Esophagus squamous epithelium (tissue), 5 donors: ENCODE measurements around the gene SPRED3. TPM values are rescaled to one million over a fixed set of nuclear protein-coding genes. Genes with fewer than 3 reads are reported as not detected.

Experiments used
- DNase-seq: peaks from one replicate; lab custom pipeline; 2025; lab: John Stamatoyannopoulos, UW
- H3K27ac ChIP-seq, 4 donors: fragments of 200-600 bp; sonication (generic); one replicate each; pipeline ENCODE4 v1.5.1; 2016 to 2019; ENCODE audit warnings: mild to moderate bottlenecking in 1 of 4
- H3K27me3 ChIP-seq, 4 donors: fragments of 200-600 bp; sonication (generic); 1 replicate in 3 of 4; 2 replicates in 1 of 4; pipeline versions ENCODE4 v1.5.1 to v1.6.0; 2017 to 2021; ENCODE audit warnings: antibody characterized with exemption in 1 of 4
- H3K36me3 ChIP-seq, 3 donors: fragments of 200-600 bp; sonication (generic); one replicate each; pipeline ENCODE4 v1.5.1; 2016 to 2019
- H3K4me1 ChIP-seq, 3 donors: fragments of 200-600 bp; sonication (generic); one replicate each; pipeline ENCODE4 v1.5.1; 2017 to 2019
- H3K4me3 ChIP-seq, 4 donors: fragments of 200-600 bp; sonication (generic); 1 replicate in 3 of 4; 2 replicates in 1 of 4; pipeline ENCODE4 v1.5.1; 2016 to 2019; ENCODE audit warnings: mild to moderate bottlenecking in 2 of 4, moderate library complexity in 1 of 4
- H3K9me3 ChIP-seq, 3 donors: fragments of 200-600 bp; sonication (generic); one replicate each; pipeline ENCODE4 v1.5.1; 2016 to 2019
- POLR2A ChIP-seq, 4 donors: fragments of 450-650 bp; IDR thresholded peaks; one replicate each; pipeline ENCODE4 v1.6.1; 2017; ENCODE audit warnings: antibody characterized with exemption in 4 of 4, mild to moderate bottlenecking in 4 of 4, moderate library complexity in 3 of 4
- WGBS, 2 donors: methylation state at CpG; one replicate each; pipeline ENCODE4 v1.1.5; 2018; 5-methylcytosine and 5-hydroxymethylcytosine counted together
- intact Hi-C: fragments of 100-400 bp; cut with DNase I; formaldehyde crosslinking; loops from one replicate; pipeline ENCODE4 v1.15.0; 2022
- total RNA-seq, 4 donors: library from RNA; depleted of rRNA; stranded (reverse); fragments of >200 nt; gene quantifications; one replicate each; pipeline ENCODE4 v1.1.0, GENCODE V29; 2016
- TF ChIP-seq, protein P1 (sequence below), 6 experiments: fragments of 450-650 bp in 4 of 6; fragments of 200-600 bp in 2 of 6; sonication (generic) in 2 of 6; IDR thresholded peaks; one replicate each; pipeline ENCODE4 v1.5.1; 2016 to 2019; ENCODE audit warnings: antibody characterized with exemption in 6 of 6, mild to moderate bottlenecking in 4 of 6, moderate library complexity in 4 of 6
- donor health status: DM: yes; HTN: yes; CAD: no.

The SPRED3 gene
- total RNA-seq, 4 donors from 2014 or later, result 0.15 to 0.38 (median 0.35) TPM; not detected in 1

DNA sequence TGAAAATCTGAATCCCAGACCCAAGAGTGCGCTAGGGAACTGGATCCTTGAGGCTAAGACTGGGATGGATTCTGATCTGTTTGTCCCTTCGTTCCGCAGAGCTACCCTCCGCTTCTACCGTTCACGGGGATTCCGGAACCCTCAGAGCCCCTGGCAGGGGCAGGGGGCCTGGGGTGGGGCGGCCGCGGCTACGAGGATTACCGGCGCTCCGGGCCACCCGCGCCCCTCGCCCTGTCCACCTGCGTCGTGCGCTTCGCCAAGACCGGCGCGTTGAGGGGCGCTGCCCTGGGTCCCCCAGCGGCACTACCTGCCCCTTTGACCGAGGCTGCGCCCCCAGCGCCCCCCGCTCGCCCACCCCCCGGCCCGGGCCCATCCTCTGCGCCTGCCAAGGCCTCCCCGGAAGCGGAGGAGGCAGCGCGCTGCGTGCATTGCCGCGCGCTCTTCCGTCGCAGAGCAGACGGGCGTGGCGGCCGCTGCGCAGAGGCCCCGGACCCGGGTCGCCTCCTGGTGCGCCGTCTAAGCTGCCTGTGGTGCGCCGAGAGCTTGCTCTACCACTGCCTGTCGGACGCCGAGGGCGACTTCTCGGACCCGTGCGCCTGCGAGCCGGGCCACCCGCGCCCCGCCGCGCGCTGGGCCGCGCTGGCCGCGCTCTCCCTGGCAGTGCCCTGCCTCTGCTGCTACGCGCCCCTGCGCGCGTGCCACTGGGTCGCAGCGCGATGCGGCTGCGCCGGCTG, 7.1 kb downstream of the SPRED3 start:
- Histone ChIP-seq H3K4me1 (peaks cover 4 to 25% (median 4%) of the 10 kb centered on the region in 3 donors), H3K27ac (peak overlapping the region in 3 of 4 donors; percentile 12 to 55 (median 38)), H3K27me3 (peaks cover 0 to 73% (median 2%) of the 10 kb centered on the region in 4 donors), H3K9me3 (no peaks in the 10 kb centered on the region), H3K4me3 (peak overlapping the region; percentile 30 to 60 (median 42)), H3K36me3 (no peaks in the 10 kb centered on the region)
- DNase-seq, result no peak
- intact Hi-C loops, result no loop called here
- 23 to 29% methylated on average over 13 to 26 of the region's 86 CpGs for WGBS, 2 donors
- TF ChIP-seq, protein P1, sequence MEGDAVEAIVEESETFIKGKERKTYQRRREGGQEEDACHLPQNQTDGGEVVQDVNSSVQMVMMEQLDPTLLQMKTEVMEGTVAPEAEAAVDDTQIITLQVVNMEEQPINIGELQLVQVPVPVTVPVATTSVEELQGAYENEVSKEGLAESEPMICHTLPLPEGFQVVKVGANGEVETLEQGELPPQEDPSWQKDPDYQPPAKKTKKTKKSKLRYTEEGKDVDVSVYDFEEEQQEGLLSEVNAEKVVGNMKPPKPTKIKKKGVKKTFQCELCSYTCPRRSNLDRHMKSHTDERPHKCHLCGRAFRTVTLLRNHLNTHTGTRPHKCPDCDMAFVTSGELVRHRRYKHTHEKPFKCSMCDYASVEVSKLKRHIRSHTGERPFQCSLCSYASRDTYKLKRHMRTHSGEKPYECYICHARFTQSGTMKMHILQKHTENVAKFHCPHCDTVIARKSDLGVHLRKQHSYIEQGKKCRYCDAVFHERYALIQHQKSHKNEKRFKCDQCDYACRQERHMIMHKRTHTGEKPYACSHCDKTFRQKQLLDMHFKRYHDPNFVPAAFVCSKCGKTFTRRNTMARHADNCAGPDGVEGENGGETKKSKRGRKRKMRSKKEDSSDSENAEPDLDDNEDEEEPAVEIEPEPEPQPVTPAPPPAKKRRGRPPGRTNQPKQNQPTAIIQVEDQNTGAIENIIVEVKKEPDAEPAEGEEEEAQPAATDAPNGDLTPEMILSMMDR (IDR thresholded peaks at IDR 0.05), result no peak
- TF ChIP-seq POLR2A (IDR thresholded peaks at IDR 0.05), result peak in 1 of 4 donors; percentile 32

DNA sequence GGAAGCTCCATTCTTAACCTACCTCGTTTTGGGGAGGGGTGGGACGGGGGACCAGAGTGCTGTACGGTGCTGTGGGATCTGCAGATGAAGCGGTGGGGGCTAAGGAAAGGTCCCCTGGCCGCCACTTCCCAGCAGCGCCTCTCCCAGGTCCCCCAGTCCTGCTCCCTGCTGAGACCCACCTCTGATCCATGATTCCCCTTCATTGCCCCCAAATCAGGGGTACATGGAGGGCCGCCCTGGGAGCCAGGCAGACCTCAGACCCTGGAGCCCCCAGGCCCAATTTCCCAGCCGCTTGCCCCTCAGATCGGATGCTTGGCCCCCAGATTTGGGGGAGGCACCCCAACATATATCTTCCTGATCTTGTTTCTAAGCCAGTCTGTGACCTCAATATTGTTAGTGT, 10.6 kb downstream of the SPRED3 start:
- Histone ChIP-seq H3K36me3 (no peaks in the 10 kb centered on the region), H3K4me1 (peaks cover 7 to 36% (median 14%) of the 10 kb centered on the region in 3 donors), H3K27me3 (peaks cover 0 to 69% (median 2%) of the 10 kb centered on the region in 4 donors), H3K9me3 (no peaks in the 10 kb centered on the region), H3K4me3 (no peak overlapping the region), H3K27ac (no peak overlapping the region)
- WGBS, 2 donors, result 62 to 82% methylated on average over 4 to 5 of the region's 9 CpGs
- intact Hi-C loops, result no loop called here
- TF ChIP-seq, protein P1 (IDR thresholded peaks at IDR 0.05), result no peak
- no peak for TF ChIP-seq POLR2A (IDR thresholded peaks at IDR 0.05)
- no peak for DNase-seq

DNA sequence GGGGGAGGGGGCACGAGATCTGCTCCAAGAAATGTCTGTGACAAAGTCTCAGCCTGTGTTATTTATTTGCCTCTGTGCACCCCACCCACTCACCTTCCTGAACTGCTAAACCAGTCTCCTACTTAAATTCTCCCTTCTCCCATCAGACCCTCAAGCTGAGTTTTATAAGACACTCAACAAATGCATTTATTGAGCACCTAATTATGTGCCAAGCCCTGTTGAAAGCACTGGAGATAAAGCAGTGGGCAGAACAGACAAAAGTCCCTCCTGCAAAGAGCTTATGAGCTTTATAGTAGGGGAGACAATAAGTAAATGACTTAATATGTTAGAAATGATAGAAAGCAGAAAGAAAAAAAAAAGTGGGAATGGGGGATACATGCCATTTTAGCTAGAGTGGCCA, 11.0 kb downstream of the SPRED3 start:
- DNase-seq, result no peak
- H3K36me3 ChIP-seq, result no peaks in the 10 kb centered on the region
- H3K27ac ChIP-seq, result no peak overlapping the region
- H3K27me3 ChIP-seq, result peaks cover 0 to 64% (median 2%) of the 10 kb centered on the region in 4 donors
- H3K9me3 ChIP-seq, result no peaks in the 10 kb centered on the region
- H3K4me3 ChIP-seq, result no peak overlapping the region
- WGBS, 2 donors, result 56 to 60% methylated on average over 1 of the region's 1 CpG
- H3K4me1 ChIP-seq, result peaks cover 8 to 36% (median 16%) of the 10 kb centered on the region in 3 donors
- TF ChIP-seq POLR2A (IDR thresholded peaks at IDR 0.05), result no peak
- TF ChIP-seq, protein P1 (IDR thresholded peaks at IDR 0.05), result no peak
- intact Hi-C loops, result no loop called here

DNA sequence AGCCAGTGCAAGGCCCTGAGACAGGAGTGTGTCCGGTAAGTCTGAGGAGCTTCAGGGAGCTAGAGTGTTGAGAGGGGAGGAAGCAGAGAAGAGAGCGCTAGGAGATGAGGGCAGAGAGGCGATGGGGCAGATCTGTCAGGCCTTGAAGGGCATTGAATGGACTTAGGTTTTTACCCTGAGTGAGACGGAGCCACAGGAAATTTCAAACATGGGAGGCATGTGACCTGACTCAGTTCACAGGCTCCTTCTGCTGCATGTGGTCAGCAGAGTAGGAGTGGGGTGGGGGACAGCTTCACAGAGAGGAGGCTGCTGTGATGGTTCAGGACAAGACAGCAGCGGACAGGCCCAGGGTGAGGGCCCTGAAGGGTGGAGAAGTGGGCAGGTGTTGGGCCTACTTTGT, 11.9 kb downstream of the SPRED3 start:
- no peak overlapping the region for H3K4me3 ChIP-seq
- H3K9me3 ChIP-seq, result no peaks in the 10 kb centered on the region
- TF ChIP-seq, protein P1 (IDR thresholded peaks at IDR 0.05), result no peak
- no peak for TF ChIP-seq POLR2A (IDR thresholded peaks at IDR 0.05)
- peaks cover 0 to 56% (median 2%) of the 10 kb centered on the region in 4 donors for H3K27me3 ChIP-seq
- peaks cover 5 to 32% (median 15%) of the 10 kb centered on the region in 3 donors for H3K4me1 ChIP-seq
- H3K36me3 ChIP-seq, result peaks cover 0 to 7% (median 5%) of the 10 kb centered on the region in 3 donors
- intact Hi-C loops, result no loop called here
- WGBS, 2 donors, result 69 to 80% methylated on average over 5 of the region's 5 CpGs
- no peak overlapping the region for H3K27ac ChIP-seq
- DNase-seq, result no peak

DNA sequence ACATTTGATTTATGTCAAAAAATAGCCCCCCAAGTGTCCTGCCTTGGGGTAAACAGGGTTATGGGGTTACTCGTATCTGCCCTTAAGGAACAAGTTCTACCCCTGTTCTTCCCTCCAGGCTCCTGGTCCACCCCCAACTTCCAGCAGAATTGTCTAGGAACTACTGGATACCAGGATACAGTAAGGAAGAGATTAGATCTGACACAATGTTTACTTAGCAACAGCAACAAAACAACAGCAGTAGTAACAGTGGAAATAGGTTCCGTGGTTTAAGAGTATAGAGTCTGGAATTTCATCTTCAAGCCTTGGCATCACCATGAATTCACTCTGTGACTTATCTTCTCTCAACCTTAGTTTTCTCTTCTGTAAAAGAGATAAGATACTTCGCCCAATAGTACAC, 12.7 kb downstream of the SPRED3 start:
- H3K27ac ChIP-seq, result no peak overlapping the region
- no peaks in the 10 kb centered on the region for H3K9me3 ChIP-seq
- intact Hi-C loops, result no loop called here
- no peak for DNase-seq
- TF ChIP-seq, protein P1 (IDR thresholded peaks at IDR 0.05), result no peak
- TF ChIP-seq POLR2A (IDR thresholded peaks at IDR 0.05), result no peak
- WGBS, 2 donors, result 50 to 64% methylated on average over 3 of the region's 3 CpGs
- no peak overlapping the region for H3K4me3 ChIP-seq
- peaks cover 5 to 24% (median 11%) of the 10 kb centered on the region in 3 donors for H3K4me1 ChIP-seq
- H3K27me3 ChIP-seq, result peaks cover 0 to 48% (median 2%) of the 10 kb centered on the region in 4 donors
- peaks cover 0 to 15% (median 9%) of the 10 kb centered on the region in 3 donors for H3K36me3 ChIP-seq
